ENCODE measurements around the gene SIGMAR1. TPM values are rescaled to one million over a fixed set of nuclear protein-coding genes. Genes with fewer than 3 reads are reported as not detected.

SIGMAR1 gene
- total and polyA plus RNA-seq, 4 donors: 116 to 210 (median 178) TPM

Small RNA genes within 50 kb of the gene (small RNA-seq; reads per million reads assigned to genes)
- gene CCL27: not detected

Other genes with a start within 250 kb of the SIGMAR1 start
- 1 to 10 TPM; 1.6 to 3.6 TPM for gene FAM219A, start 179.2 kb downstream of the SIGMAR1 start, total RNA-seq
- gene FAM219A, start 179.2 kb downstream of the SIGMAR1 start, polyA plus RNA-seq: 1 to 10 TPM; 1.7 to 3.0 TPM
- gene DNAI1, start 179.0 kb downstream of the SIGMAR1 start, total RNA-seq: not detected
- gene DNAI1, start 179.0 kb downstream of the SIGMAR1 start, polyA plus RNA-seq: not detected
- gene ENHO, start 114.8 kb downstream of the SIGMAR1 start, total RNA-seq: 1 to 10 TPM in 1 of 2 donors, under 1 TPM in 1; 0.67 to 9.6 TPM
- gene ENHO, start 114.8 kb downstream of the SIGMAR1 start, polyA plus RNA-seq: 1 to 10 TPM; 1.6 to 2.2 TPM
- gene CNTFR, start 48.1 kb downstream of the SIGMAR1 start, total RNA-seq: 1 to 10 TPM in 1 of 2 donors, under 1 TPM in 1; 0.75 to 3.3 TPM
- gene CNTFR, start 48.1 kb downstream of the SIGMAR1 start, polyA plus RNA-seq: 1 to 10 TPM; 1.9 to 2.1 TPM
- gene RPP25L, start 25.7 kb downstream of the SIGMAR1 start, total RNA-seq: 10 to 100 TPM; 18.6 to 23.3 TPM
- 10 to 100 TPM; 25.0 to 33.4 TPM for gene RPP25L, start 25.7 kb downstream of the SIGMAR1 start, polyA plus RNA-seq
- gene DCTN3, start 17.3 kb downstream of the SIGMAR1 start, total RNA-seq: 10 to 100 TPM; 24.9 to 51.9 TPM
- gene DCTN3, start 17.3 kb downstream of the SIGMAR1 start, polyA plus RNA-seq: 10 to 100 TPM; 44.6 to 48.7 TPM
- 1 to 10 TPM; 2.2 to 2.6 TPM for gene ARID3C, start 8.7 kb downstream of the SIGMAR1 start, total RNA-seq
- 1 to 10 TPM in 1 of 2 donors, under 1 TPM in 1; 0.58 to 1.1 TPM for gene ARID3C, start 8.7 kb downstream of the SIGMAR1 start, polyA plus RNA-seq
- 100 to 1,000 TPM in 1 of 2 donors, 10 to 100 TPM in 1; 58.6 to 161 TPM for gene GALT, start 8.9 kb upstream of the SIGMAR1 start, total RNA-seq
- gene GALT, start 8.9 kb upstream of the SIGMAR1 start, polyA plus RNA-seq: 100 to 1,000 TPM in 1 of 2 donors, 10 to 100 TPM in 1; 69.3 to 196 TPM
- 10 to 100 TPM; 14.8 to 35.3 TPM for gene IL11RA, start 14.4 kb upstream of the SIGMAR1 start, total RNA-seq
- 10 to 100 TPM in 1 of 2 donors, 1 to 10 TPM in 1; 10.0 to 14.7 TPM for gene IL11RA, start 14.4 kb upstream of the SIGMAR1 start, polyA plus RNA-seq
- not detected for gene CCL27, start 24.9 kb upstream of the SIGMAR1 start, total RNA-seq
- gene CCL27, start 24.9 kb upstream of the SIGMAR1 start, polyA plus RNA-seq: not detected
- under 1 TPM in 1 of 2 donors, not detected in 1; 0.33 TPM for gene CCL19, start 53.5 kb upstream of the SIGMAR1 start, total RNA-seq
- gene CCL19, start 53.5 kb upstream of the SIGMAR1 start, polyA plus RNA-seq: 1 to 10 TPM in 1 of 2 donors, under 1 TPM in 1; 0.65 to 2.9 TPM
- 1 to 10 TPM; 2.2 to 4.5 TPM for gene CCL21, start 72.3 kb upstream of the SIGMAR1 start, total RNA-seq
- 10 to 100 TPM; 16.7 to 31.0 TPM for gene CCL21, start 72.3 kb upstream of the SIGMAR1 start, polyA plus RNA-seq

Measured in liver (tissue), 5 donors.